ENCODE data around the gene TMEM126B. TPM values are rescaled to one million over a fixed set of nuclear protein-coding genes. Genes with fewer than 3 reads are reported as not detected.
"Not testable (repeated sequence)": the region's sequence is repeated elsewhere in the genome, so short reads cannot be mapped to it uniquely, and the experiment has no call there.

The TMEM126B gene
- total RNA-seq, 1 donor from 2014 or later, result 52.2 TPM

DNA sequence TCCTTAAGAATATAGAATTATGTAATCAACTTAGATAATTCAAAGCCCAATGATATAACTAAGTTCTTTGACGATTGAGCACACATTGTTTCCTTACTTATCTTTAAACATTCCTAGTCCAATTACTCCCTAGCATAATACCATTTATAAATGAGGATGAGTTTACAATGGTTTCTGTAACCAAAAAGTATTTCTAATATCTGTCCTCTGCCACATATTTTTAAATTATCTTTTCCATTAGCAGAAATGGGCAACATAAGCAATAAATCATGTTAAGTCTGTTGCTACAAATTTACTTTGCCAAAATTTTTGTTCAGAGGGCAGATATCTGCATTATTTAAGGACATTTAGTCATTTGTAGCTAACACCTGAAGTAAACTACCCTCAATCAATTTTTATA, 29.8 kb downstream of the TMEM126B start:
- DNase-seq, result peak; percentile 1
- H3K9me3 Mint-ChIP-seq, result no peaks in the 10 kb centered on the region
- intact Hi-C loops (cut with micrococcal nuclease), result no loop called here
- H3K27ac Mint-ChIP-seq, result no peak overlapping the region
- H3K4me3 Mint-ChIP-seq, result no peak overlapping the region
- peaks cover 37% of the 10 kb centered on the region for H3K4me1 Mint-ChIP-seq
- H3K36me3 Mint-ChIP-seq (ENCODE audit: low read depth), result peaks cover 61% of the 10 kb centered on the region
- no peaks in the 10 kb centered on the region for H3K27me3 Mint-ChIP-seq

DNA sequence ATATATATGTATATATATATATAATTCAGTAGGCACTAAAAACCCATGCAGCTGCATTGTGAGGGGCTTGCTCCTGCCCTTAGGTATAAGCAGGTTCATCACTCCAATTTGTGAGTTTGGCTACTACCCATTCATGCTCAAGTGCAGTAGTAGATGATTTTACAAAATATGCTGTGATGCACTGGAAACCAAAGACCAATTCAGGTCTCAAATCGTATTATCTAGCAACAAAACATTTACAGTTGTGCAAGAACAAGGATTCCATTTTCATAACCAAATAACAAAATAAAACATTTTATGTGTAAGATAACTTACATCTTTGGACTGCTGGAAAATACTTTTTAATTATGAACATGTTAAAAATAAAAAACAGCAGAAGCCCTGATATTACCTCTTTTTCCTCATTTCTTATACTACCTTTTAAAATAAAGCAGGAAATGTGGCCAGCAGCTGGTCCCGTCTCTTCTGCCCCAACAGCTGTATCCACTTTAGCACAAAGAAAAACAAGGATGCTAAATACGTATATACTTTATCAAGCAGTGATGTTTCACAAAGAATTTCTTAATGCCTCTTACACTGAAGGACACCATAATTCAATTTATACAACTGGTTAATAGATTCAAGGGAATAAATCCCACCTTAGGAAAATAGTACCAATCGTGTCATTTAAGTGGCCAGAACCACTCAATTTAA, 33.7 kb downstream of the TMEM126B start:
- H3K27me3 Mint-ChIP-seq, result peaks cover 2% of the 10 kb centered on the region
- no peaks in the 10 kb centered on the region for H3K9me3 Mint-ChIP-seq
- DNase-seq, result peak; percentile 56
- intact Hi-C loops (cut with micrococcal nuclease), result loop anchor here (10.0 kb wide), 2 partner anchors 403 to 633 kb away; partner anchors contain the start of gene PICALM
- H3K4me1 Mint-ChIP-seq, result peaks cover 37% of the 10 kb centered on the region
- H3K36me3 Mint-ChIP-seq (ENCODE audit: low read depth), result peaks cover 59% of the 10 kb centered on the region
- H3K4me3 Mint-ChIP-seq, result peak overlapping the region; percentile 78
- H3K27ac Mint-ChIP-seq, result no peak overlapping the region

DNA sequence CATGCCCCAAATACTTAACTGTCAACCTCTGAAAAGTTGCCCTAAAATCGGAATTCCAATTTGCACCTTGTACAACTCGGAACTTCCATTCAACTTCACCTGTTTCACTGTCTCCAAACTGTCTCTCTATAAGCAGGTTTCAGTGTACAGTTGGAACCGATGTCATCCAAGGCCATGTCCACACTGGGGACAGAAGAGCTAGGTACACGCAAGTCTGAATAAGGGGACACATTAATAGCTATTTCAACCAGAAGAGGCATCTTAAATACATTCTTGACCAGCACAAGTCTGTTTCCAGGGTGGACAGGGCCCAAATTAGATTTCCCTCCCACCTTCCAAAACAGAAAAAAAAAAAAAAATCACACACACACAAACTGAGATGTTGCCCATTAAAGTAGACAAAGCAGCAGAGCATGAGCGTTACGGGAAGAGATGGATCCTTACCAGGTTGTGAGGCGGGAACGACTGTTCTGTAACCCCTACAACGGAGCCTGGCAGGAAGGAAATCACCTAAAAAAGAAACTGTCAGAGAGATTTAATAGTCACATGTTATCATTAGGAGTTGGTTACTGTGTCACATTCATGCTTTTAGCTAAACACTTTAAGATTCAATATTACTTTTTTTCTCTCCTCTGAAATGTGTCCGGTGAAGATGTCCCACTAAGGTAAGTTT, 34.8 kb downstream of the TMEM126B start:
- peaks cover 2% of the 10 kb centered on the region for H3K27me3 Mint-ChIP-seq
- intact Hi-C loops (cut with micrococcal nuclease), result loop anchor here (10.0 kb wide), 2 partner anchors 402 to 632 kb away; partner anchors contain the start of gene PICALM
- no peaks in the 10 kb centered on the region for H3K9me3 Mint-ChIP-seq
- peaks cover 36% of the 10 kb centered on the region for H3K4me1 Mint-ChIP-seq
- peak; percentile 71 for DNase-seq
- peaks cover 55% of the 10 kb centered on the region for H3K36me3 Mint-ChIP-seq (ENCODE audit: low read depth)
- H3K4me3 Mint-ChIP-seq, result peak overlapping the region; percentile 97
- peak overlapping the region; percentile 99 for H3K27ac Mint-ChIP-seq

DNA sequence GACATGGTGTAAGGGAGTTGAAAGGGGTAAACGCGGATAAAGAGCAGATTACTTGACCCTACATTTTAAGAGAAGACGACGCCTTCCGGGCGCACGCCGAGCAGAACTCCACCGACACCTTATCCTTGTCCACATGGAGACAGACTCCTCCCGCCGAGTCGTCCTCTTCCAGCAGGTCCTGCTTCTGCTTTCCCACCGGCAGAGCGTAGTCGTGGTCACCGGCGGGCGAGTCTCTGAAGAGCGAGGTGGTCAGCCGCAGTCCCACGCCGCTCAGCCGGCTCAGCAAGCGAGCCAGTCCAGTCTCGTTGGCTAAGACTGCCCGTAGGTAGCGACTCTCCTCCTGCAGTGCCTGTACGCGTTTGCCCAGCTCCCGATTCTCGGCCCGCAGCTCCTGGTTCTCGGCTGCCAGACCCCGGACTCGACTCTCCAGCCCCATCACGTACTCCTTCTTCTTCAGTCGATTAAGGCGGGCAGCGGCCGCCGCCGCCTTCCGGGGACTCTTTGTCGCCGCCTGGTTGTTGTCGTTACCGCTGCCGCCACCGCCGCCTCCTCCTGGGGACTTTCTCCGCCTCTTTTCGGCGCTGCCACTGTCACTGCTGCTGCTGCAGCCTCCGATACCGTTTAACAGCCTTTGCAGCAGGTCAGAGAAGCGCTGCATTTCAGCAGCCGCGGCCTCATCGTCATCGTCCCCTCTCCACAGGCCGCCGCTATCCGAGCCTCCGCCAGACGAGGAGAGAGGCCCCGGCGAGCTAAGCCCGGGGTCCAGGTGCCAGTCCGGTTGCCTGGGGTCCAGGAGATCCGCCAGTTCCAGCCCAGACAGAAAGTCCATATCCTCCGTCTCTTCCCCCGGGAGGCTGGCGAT, 35.6 kb downstream of the TMEM126B start:
- peak; percentile 97 for DNase-seq
- H3K4me1 Mint-ChIP-seq, result peaks cover 33% of the 10 kb centered on the region
- H3K27me3 Mint-ChIP-seq, result peaks cover 2% of the 10 kb centered on the region
- peaks cover 49% of the 10 kb centered on the region for H3K36me3 Mint-ChIP-seq (ENCODE audit: low read depth)
- peak overlapping the region; percentile 97 for H3K4me3 Mint-ChIP-seq
- no peaks in the 10 kb centered on the region for H3K9me3 Mint-ChIP-seq
- intact Hi-C loops (cut with micrococcal nuclease), result loop anchor here (1.0 to 10.0 kb wide), 7 partner anchors 16 to 631 kb away; partner anchors contain the start of genes EED, PICALM and TMEM126B
- peak overlapping the region; percentile 99 for H3K27ac Mint-ChIP-seq

DNA sequence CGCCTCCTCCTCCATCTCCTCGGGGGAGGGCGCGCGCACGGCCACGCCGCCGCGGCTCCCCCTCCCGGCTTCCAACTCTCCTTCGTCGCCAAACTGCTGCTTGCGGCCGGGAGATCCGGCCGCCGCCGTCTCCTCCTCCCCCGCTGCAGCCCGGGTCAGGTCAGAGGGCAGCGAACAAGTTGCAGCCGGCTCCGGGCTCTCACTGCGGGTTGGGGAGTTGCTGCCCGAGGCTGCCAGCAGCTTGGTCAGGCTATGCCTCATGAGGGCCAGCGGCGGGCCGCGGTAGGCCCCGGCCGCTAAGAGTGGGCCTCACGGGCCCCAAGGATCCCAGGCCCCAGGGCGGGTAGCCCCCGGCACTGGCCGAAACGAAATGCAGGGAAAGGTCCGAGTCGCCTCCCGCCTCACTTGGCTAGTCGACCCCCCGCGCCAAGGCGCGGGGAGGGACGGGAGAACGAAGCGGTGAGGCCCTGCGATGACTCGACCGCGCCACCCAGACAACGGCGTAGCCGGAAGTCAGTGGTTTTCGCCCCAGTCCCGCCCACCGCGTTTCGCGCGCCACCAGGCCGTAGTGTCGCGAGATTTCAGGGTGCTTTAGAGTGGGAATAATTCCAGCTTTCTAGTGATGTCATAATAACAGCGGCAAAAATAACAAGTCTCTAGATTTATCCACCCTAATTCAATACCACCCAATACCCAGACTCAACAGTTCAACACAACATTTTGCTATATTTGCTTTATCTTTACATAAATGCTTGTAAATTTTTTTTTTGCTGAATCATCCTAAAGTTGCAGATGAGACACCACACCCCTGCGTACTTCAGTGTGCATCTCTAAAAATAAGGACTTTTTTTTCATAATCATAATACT, 36.5 kb downstream of the TMEM126B start, which contains the start of gene CREBZF:
CREBZF (minus strand) TSS at position 515 of the 867 bp plus-strand sequence; CDS start at position 261, 254 bp downstream.
- Mint-ChIP-seq H3K36me3 (ENCODE audit: low read depth) (peaks cover 41% of the 10 kb centered on the region), H3K4me3 (peak within 1 kb of the TSS; percentile 97), H3K4me1 (peaks cover 29% of the 10 kb centered on the region), H3K27me3 (peaks cover 2% of the 10 kb centered on the region), H3K27ac (peak within 1 kb of the TSS; percentile 99), H3K9me3 (no peaks in the 10 kb centered on the region)
- intact Hi-C loops (cut with micrococcal nuclease), result loop anchor here (1.0 to 10.0 kb wide), 8 partner anchors 17 to 630 kb away; partner anchors contain the start of genes EED, PICALM and TMEM126B
- DNase-seq, result peak; percentile 98

DNA sequence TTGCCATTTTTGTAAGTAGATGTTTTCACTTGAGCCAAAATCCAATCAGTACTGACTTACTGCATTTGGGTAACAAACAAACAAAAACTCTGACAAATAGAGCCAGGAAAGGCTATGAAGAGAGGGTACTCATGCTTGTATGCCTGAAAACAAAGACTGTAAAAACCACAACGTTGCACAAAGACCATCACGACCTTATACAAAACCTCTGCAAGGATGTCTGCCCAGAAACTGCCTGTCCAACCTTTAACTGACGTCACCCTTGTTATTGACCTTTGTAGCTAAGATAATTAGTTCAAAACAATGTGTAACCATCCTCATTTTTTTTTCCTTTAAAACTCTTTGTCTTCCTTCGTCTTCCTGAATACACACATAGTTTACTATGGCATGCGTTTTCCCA, 37.3 kb downstream of the TMEM126B start:
- peaks cover 22% of the 10 kb centered on the region for H3K4me1 Mint-ChIP-seq
- peaks cover 2% of the 10 kb centered on the region for H3K9me3 Mint-ChIP-seq
- peak overlapping the region; percentile 97 for H3K4me3 Mint-ChIP-seq
- H3K36me3 Mint-ChIP-seq (ENCODE audit: low read depth), result peaks cover 34% of the 10 kb centered on the region
- intact Hi-C loops (cut with micrococcal nuclease), result loop anchor here (1.0 to 10.0 kb wide), 5 partner anchors 71 to 629 kb away; partner anchors contain the start of genes EED and PICALM
- DNase-seq, result no peak
- H3K27ac Mint-ChIP-seq, result no peak overlapping the region
- H3K27me3 Mint-ChIP-seq, result peaks cover 2% of the 10 kb centered on the region

DNA sequence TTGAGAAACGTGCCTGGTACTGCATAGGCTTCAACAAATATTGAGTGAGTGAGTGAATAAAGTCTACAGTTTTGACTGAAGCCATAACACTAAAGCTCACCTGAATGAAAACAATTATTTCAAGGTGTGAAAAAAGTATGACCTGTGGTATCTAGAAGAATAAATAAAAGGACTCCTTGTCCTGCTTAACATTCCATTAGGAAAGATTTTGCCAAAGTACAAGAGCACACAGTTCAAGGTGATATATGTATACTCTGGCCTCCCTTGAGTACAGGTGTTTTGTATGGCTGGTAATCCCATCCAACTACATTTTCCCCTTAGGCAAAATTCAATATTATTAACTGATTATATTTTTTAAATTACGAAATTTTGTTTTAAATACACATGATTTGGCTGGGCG, 38.3 kb downstream of the TMEM126B start:
- Mint-ChIP-seq H3K36me3 (ENCODE audit: low read depth) (peaks cover 25% of the 10 kb centered on the region), H3K27me3 (peaks cover 2% of the 10 kb centered on the region), H3K4me3 (no peak overlapping the region), H3K9me3 (peaks cover 5% of the 10 kb centered on the region), H3K4me1 (peaks cover 15% of the 10 kb centered on the region), H3K27ac (no peak overlapping the region)
- DNase-seq, result no peak
- intact Hi-C loops (cut with micrococcal nuclease), result loop anchor here (10.0 kb wide), 2 partner anchors 398 to 628 kb away; partner anchors contain the start of gene PICALM

DNA sequence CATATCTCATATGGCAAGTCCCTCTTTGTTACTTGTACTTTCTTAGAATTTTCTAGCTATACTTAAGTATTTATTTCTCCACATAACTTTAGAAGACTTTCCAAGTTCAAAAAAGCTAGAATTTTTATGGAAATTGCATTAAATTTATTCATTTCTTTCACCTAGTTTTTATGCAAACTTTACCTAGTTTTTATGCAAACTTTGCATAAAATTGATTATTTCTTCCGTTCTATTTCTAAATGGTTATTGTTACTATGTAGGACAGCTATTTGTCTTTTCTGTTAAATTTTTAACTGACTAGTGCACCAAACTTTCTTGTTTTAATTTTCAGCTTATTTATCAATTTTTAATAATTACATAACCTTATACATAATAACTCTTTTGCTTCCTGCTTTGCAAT, 39.8 kb downstream of the TMEM126B start:
- intact Hi-C loops (cut with micrococcal nuclease), result loop anchor here (10.0 kb wide), 2 partner anchors 397 to 627 kb away; partner anchors contain the start of gene PICALM
- no peak for DNase-seq
- Mint-ChIP-seq H3K9me3 (peaks cover 10% of the 10 kb centered on the region), H3K4me3 (no peak overlapping the region), H3K36me3 (ENCODE audit: low read depth) (peaks cover 16% of the 10 kb centered on the region), H3K27me3 (peaks cover 2% of the 10 kb centered on the region), H3K4me1 (peaks cover 12% of the 10 kb centered on the region), H3K27ac (no peak overlapping the region)

DNA sequence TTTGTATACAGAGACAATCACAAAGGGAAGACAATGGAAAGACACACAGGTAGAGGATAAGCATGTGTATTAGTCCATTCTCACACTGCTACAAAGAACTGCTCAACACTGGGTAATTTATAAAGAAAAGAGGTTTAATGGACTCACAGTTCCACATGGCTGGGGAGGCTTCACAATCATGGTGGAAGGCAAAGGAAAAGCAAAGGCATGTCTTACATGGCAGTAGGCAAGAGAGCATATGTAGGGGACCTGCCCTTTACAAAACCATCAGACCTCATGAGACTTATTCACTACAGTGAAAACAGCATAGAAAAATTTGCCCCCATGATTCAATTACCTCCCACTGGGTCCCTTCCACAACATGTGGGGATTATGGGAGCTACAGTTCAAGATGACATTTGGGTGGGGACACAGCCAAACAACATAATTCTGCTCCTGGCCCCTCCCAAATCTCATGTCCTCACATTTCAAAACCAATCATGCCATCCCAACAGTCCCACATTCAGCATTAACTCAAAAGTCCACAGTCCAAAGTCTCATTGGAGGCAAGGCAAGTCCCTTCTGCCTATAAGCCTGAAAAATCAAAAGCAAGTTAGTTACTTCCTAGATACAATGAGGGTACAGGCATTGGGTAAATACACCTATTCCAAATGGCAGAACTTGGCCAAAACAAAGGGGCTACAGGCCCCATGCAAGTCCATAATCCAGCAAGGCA, 42.7 kb downstream of the TMEM126B start:
- intact Hi-C loops (cut with micrococcal nuclease); H3K9me3 Mint-ChIP-seq; H3K27ac Mint-ChIP-seq; H3K36me3 Mint-ChIP-seq (ENCODE audit: low read depth); H3K4me3 Mint-ChIP-seq; H3K27me3 Mint-ChIP-seq; H3K4me1 Mint-ChIP-seq: not testable (repeated sequence)
- DNase-seq, result peak; percentile 45

DNA sequence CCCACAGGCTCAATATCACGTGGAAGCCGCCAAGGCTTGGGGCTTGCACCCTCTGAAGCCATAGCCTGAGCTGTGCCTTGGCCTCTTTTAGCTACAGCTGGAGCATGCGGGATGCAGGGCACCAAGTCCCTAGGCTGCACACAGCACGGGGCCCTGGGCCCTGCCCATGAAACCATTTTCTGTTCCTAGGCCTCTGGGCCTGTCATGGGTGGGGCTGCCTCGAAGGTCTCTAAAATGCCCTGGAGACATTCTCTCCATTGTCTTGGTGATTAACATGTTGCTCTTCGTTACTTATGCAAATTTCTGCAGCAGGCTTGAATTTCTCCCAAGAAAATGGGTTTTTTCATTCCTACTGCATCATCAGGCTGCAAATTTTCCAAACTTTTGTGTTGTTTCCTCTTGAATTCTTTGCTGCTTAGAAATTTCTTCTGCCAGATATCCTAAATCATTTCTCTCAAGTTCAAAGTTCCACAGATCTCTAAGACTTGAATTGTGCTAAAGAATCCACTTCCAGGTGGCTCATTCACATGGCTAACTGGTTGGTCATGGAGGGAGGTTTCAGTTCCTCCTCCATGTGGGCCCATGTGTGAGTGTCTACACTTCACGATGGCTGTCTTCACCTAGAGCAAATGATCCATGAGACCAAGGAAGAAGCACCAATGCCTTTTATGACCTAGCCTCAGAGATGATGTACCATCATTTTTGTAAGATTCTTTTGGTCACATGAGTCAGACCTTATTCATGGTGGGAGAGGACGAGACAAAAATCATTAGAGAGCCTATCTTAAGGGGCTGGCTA, 43.9 kb downstream of the TMEM126B start:
- H3K36me3 Mint-ChIP-seq (ENCODE audit: low read depth), result peaks cover 3% of the 10 kb centered on the region
- H3K27ac Mint-ChIP-seq, result no peak overlapping the region
- peak; percentile 41 for DNase-seq
- H3K27me3 Mint-ChIP-seq, result peaks cover 9% of the 10 kb centered on the region
- peaks cover 5% of the 10 kb centered on the region for H3K4me1 Mint-ChIP-seq
- intact Hi-C loops (cut with micrococcal nuclease), result no loop called here
- H3K9me3 Mint-ChIP-seq, result peaks cover 10% of the 10 kb centered on the region
- no peak overlapping the region for H3K4me3 Mint-ChIP-seq

DNA sequence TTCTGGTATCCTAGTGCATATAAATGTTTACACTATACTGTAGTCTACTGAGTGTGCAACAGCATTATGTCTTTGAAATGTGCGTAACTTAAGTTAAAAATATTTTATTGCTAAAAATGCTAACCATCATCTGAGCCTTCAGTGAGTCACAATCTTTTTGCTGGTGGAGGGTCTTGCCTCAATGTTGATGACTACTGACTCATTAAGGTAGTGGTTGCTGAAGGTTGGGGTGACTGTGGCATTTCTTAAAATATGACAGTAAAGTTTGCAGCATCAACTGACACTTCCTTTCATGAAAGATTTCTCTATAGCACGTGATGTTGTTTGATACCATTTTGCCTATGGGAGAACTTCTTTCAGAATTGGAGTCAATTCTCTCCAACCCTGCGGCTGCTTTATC, 45.0 kb downstream of the TMEM126B start:
- Mint-ChIP-seq H3K27ac (no peak overlapping the region), H3K4me1 (peaks cover 5% of the 10 kb centered on the region), H3K4me3 (no peak overlapping the region), H3K27me3 (peaks cover 11% of the 10 kb centered on the region), H3K9me3 (peaks cover 10% of the 10 kb centered on the region), H3K36me3 (ENCODE audit: low read depth) (peaks cover 3% of the 10 kb centered on the region)
- intact Hi-C loops (cut with micrococcal nuclease), result no loop called here
- peak; percentile 55 for DNase-seq
